Fibroblast of upper back skin (primary cell): ENCODE measurements around the gene CCSER1.
A peak's percentile ranks its signal among the peaks of the same experiment; 100 is the strongest.
"Not testable (repeated sequence)": the region's sequence is repeated elsewhere in the genome, so short reads cannot be mapped to it uniquely, and the experiment has no call there.

Source experiments
- DNase-seq: peaks from one replicate; pipeline ENCODE4 v3.0.0-alpha.2; 2013

The CCSER1 gene

DNA sequence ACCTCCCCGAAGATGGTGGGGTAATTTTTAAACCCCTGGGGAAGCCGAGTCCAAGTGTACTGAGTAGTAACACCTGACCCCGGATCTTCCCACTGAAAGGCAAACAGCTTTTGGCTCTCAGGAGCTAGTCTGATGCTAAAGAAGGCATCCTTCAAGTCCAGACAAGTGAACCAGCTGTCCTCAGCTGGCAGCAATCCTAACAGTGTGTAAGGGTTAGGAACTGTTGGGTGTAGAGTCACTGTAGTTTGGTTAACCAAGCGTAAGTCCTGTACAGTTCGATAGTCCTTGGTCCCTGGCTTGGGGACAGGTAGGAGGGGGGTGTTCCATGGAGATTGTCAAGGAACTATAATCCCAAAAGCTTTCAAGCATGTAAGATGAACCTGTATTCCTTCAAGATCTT, 967.0 kb downstream of the CCSER1 start:
- not testable (repeated sequence) for DNase-seq

DNA sequence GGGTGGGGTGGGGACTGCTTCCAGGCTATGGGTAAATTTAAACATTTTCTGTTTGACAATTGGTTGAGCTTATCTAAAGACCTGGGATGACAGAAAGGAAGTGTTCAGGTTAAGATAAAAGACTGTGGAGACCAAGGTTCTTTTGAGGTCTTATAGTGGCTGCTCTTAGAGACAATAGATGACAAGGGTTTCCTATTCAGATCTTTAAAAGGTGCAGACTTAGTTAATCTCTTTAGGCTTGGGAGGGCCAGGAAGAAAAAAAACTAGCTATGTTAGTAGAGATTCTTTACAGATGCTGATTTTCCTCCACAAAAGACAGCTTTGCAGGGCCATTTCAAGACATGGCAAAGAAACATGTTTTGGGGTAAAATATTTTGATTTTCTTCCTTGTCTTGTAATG, 972.5 kb downstream of the CCSER1 start:
- DNase-seq: no peak

DNA sequence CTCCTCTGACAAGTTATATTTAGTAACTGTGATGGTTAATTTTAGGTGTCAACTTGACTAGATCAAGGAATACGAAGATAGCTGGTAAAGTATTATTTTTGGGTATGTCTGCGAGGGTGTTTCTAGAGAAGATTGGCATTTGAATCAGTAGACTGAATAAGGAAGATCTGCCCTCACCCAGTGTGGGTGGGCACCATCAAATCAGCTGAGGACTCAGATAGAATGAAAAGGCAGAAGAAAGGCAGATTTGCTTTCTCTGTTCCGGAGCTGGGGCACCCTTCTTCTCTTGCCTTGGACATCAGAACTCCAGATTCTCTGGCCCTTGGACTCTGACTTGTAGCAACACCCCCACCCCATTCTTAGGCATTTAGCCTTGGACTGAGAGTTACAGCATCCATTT, 981.6 kb downstream of the CCSER1 start:
- DNase-seq: no peak

- no peak for DNase-seq
These were observed 984.4 kb downstream of the CCSER1 start for GRCh38 chr4:91111556-91111955.

DNA sequence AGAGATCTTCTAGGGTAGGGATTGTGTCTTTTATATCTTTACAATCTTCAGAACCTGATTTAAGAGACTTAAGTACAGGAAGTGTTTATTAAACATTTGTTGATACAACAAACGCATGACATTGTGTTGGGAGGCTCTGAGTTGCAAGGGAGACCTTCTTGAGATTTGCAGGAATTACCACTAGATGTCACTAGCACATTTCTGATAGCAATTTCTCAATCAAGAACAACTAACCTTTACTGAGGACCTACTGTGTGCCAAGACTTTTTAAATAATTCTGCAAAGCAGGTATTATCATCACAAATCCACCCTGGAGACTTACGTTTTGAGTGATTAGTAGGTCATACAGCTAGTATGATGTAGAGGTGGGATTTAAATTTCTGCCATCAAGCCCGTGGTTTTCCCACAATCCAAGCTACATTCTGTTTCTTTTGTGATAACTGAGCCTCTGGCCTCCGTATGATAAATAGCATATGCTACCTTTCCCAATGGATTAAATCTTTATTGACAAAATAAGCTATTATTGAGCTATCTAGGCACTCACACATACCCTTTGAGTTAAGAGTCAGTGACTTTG, 986.0 kb downstream of the CCSER1 start:
- peak; percentile 6 for DNase-seq

GRCh38 chr4:91114386-91114785, 987.2 kb downstream of the CCSER1 start:
- DNase-seq: no peak

- DNase-seq: peak; percentile 10
These were observed 989.7 kb downstream of the CCSER1 start for GRCh38 chr4:91116861-91117260.

- no peak for DNase-seq
These were observed 991.4 kb downstream of the CCSER1 start for GRCh38 chr4:91118597-91118996.

- DNase-seq: no peak
These were observed 996.5 kb downstream of the CCSER1 start for GRCh38 chr4:91123742-91124141.

GRCh38 chr4:91127192-91127591, 1000.0 kb downstream of the CCSER1 start:
- no peak for DNase-seq

DNA sequence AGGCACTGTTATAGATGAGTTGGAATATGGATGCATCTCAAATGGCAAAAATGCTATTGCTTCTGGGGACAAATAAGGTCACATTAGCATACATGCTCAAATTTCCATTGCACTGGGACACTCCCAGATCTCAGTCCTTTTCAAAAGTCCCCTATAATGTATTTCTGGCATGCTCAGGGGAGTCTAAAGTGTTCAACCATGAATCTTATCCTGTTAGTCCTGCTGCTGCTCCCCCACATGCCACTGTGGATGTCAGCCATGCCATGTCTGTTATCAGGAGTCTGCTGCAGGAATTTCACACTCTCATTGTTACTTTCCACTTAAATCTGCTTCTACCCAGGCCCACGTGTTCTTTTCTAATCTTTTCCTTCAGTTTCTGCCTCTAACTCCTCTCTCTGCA, 1000.6 kb downstream of the CCSER1 start:
- no peak for DNase-seq

GRCh38 chr4:91128519-91128918, 1001.3 kb downstream of the CCSER1 start:
- DNase-seq: no peak

- DNase-seq: no peak
These were observed 1019.9 kb downstream of the CCSER1 start for GRCh38 chr4:91147067-91147466.

DNA sequence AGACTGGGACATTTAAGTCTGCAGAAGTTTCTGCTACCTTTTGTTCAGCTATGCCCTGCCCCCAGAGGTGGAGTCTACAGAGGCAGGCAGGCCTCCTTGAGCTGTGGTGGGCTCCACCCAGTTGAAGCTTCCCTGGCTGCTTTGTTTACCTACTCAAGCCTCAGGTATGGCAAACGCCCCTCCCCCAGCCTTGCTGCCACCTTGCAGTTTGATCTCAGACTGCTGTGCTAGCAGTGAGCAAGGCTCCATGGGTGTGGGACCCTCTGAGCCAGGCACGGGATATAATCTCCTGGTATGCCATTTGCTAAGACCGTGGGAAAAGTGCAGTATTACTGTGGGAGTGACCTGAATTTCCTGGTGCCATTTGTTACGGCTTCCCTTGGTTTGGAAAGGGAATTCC, 1026.8 kb downstream of the CCSER1 start:
- not testable (repeated sequence) for DNase-seq

DNA sequence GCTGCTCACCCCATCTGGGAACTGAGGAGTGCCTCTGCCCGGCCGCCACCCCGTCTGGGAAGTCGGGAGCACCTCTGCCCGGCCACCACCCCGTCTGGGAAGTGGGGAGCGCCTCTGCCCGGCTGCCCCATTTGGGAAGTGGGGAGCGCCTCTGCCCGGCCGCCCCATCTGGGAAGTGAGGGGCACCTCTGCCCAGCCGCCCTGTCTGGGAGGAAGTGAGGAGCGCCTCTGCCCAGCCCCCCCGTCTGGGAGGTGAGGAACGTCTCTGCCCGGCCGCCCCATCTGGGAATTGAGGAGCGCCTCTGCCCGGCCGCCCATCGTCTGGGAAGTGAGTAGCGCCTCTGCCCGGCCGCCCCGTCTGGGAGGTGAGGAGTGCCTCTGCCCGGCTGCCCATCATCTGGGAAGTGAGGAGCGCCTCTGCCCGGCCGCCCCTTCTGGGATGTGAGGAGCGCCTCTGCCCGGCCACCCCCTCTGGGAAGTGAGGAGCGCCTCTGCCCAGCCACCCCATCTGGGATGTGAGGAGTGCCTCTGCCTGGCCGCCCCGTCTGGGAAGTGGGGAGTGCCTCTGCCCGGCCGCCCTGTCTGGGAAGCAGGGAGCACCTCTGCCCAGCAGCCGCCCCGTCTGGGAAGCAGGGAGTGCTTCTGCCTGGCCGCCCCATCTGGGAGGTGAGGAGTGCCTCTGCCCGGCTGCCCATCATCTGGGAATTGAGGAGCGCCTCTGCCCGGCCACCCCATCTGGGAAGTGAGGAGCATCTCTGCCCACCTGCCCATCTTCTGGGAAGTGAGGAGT, 1040.9 kb downstream of the CCSER1 start:
- DNase-seq: not testable (repeated sequence)

DNA sequence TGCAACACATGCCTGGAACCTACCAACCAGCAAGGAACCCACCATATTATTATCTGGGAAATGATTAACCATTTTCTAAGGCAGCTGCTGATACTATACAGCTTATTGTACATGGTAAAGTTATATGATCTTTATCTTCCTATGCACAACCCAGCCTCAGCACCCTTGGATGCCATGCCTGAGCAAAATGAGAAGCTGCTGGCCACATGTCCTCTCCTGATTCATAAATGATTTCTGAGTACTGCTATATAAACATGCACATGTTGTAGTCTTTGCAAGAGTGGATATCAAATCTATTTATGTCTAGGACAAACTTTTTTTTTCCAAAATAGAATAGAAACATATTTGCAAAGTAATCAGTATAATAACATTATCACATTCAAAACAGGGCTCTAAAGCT, 1043.6 kb downstream of the CCSER1 start:
- DNase-seq: no peak

DNA sequence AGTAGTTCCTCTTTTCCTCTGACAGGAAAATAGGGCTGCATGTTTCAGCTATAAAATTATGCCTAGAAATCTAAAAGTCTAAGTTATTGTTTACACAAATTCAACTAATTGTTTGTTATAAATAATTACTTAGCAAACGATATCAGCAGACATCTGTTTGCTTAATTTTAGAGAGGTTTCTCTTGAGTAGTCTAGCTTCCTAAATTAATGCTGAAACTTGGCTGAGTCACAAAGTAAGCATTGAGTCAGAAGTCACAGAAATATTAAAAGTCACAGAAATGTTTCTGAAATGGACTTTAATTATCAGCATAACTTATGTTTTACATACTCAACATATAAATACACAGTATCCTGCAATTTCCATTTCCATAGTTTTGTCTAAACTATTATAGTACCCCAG, 1044.0 kb downstream of the CCSER1 start:
- DNase-seq: no peak

DNA sequence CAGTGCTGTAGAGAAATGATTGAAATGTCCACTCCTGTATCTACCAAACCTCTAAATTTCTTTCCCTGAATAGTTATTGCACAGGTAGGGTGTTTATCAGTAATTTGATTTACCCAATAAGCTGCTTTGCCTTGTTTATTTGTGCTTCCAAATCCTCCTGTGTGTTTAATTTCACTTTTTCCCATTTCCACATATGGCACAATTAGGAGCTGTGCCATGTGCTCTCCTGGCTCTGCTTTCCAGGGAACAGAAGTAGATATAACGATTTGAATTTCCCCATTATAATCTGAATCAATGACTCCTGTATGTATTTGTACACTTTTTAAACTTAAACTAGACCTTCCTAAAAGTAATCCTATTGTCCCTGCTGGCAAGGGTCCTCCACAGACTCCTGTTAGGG, 1057.9 kb downstream of the CCSER1 start:
- DNase-seq: not testable (repeated sequence)

GRCh38 chr4:91198951-91199350, 1071.8 kb downstream of the CCSER1 start:
- DNase-seq: no peak

GRCh38 chr4:91207535-91207934, 1080.3 kb downstream of the CCSER1 start:
- no peak for DNase-seq

- DNase-seq: no peak
These were observed 1085.0 kb downstream of the CCSER1 start for GRCh38 chr4:91212211-91212610.

DNA sequence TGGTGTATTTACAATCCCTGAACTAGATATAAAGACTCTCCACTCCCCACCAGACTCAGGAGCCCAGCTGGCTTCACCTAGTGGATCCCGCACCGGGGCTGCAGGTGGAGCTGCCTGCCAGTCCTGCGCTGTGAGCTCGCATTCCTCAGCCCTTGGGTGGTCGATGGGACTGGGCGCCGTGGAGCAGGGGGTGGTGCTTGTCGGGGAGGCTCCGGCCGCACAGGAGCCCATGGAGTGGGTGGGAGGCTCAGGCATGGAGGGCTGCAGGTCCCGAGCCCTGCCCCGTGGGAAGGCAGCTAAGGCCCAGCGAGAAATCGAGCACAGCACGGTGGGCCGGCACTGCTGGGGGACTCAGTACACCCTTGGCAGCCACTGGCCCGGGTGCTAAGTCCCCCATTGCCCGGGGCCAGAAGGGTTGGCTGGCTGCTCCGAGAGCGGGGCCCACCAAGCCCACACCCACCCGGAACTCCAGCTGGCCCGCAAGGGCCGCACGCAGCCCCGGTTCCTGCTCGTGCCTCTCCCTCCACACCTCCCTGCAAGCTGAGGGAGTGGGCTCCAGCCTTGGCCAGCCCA, 1090.7 kb downstream of the CCSER1 start:
- DNase-seq: not testable (repeated sequence)

DNA sequence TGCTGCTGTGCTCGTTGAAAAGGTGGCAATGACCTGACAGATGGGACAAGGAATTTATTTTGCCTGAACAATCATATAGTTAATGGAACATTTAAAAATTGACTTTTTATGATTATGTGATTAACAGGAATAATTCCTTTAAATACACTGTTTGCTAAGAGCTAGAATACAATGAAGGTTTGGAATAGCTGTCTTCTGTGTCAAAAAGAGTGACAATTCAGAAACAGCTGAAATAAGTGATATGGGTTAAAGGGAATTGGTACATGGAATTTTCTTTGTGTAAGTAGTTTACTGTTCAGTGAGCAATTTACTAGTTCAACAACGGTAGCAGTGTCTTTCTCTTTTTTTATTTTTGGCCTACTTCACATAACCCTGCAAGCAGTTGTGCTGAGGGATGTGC, 1093.1 kb downstream of the CCSER1 start:
- DNase-seq: no peak

- DNase-seq: no peak
These were observed 1094.8 kb downstream of the CCSER1 start for GRCh38 chr4:91222014-91222413.
